Heart left ventricle (tissue), 16 donors: ENCODE results near the gene TMEM184B. TPM values are rescaled to one million over a fixed set of nuclear protein-coding genes. Genes with fewer than 3 reads are reported as not detected.
"Not testable (repeated sequence)": the region's sequence is repeated elsewhere in the genome, so short reads cannot be mapped to it uniquely, and the experiment has no call there.

ENCODE experiments used
- ATAC-seq, 4 donors: fragments of 200-7000 bp; cut with Tn5 transposase; one replicate each; pipeline ENCODE4 v1.9.1; 2020 to 2022; ENCODE audit warnings: moderate library complexity in 4 of 4, mild to moderate bottlenecking in 3 of 4, moderate number of reproducible peaks in 1 of 4
- DNase-seq, 5 donors: peaks; one replicate each; pipeline ENCODE4 v3.0.0-alpha.2; 2020
- H3K27ac ChIP-seq, 12 donors: fragments of 200-600 bp; sonication (generic) in 4 of 12; one replicate each; pipeline versions ENCODE4 v1.5.0 to v1.8.0; 2016 to 2022; ENCODE audit warnings: mild to moderate bottlenecking in 2 of 12
- H3K27me3 ChIP-seq, 9 donors: fragments of 200-600 bp; sonication (generic) in 2 of 9; one replicate each; pipeline versions ENCODE4 v1.5.1 to v1.8.0; 2016 to 2022; ENCODE audit warnings: mild to moderate bottlenecking in 3 of 9
- H3K36me3 ChIP-seq, 9 donors: fragments of 200-600 bp; sonication (generic) in 2 of 9; one replicate each; pipeline versions ENCODE4 v1.5.0 to v1.8.0; 2018 to 2022; ENCODE audit warnings: mild to moderate bottlenecking in 2 of 9
- H3K4me1 ChIP-seq, 12 donors: fragments of 200-600 bp; sonication (generic) in 4 of 12; one replicate each; pipeline versions ENCODE4 v1.5.0 to v1.8.0; 2016 to 2022; ENCODE audit warnings: mild to moderate bottlenecking in 3 of 12
- H3K4me3 ChIP-seq, 12 donors: fragments of 200-600 bp; sonication (generic) in 4 of 12; one replicate each; pipeline versions ENCODE4 v1.5.0 to v1.8.0; 2017 to 2022; ENCODE audit warnings: mild to moderate bottlenecking in 9 of 12, moderate library complexity in 4 of 12
- H3K9me3 ChIP-seq, 12 donors: fragments of 200-600 bp; sonication (generic) in 4 of 12; one replicate each; pipeline versions ENCODE4 v1.5.0 to v1.8.0; 2016 to 2022; ENCODE audit warnings: mild to moderate bottlenecking in 1 of 12
- POLR2A ChIP-seq, 2 donors: fragments of 450-650 bp; IDR thresholded peaks; one replicate each; pipeline ENCODE4 v1.6.1; 2017; ENCODE audit warnings: antibody characterized with exemption in 2 of 2, mild to moderate bottlenecking in 2 of 2, moderate library complexity in 2 of 2
- WGBS, 4 donors: extraction: QIAGEN DNeasy Blood & Tissue Kit in 2 of 4; methylation state at CpG; one replicate each; pipeline versions ENCODE4 v1.1.5 to v1.1.7; 2013 to 2018; 5-methylcytosine and 5-hydroxymethylcytosine counted together
- intact Hi-C, 10 donors: fragments of 100-400 bp; cut with DNase I; formaldehyde crosslinking; loops; one replicate each; pipeline versions ENCODE4 v1.11.1 to v1.14.2; 2022
- polyA plus RNA-seq, 2 donors: library from polyadenylated mRNA; stranded (reverse); fragments of 200-250 nt; gene quantifications; one replicate each; pipeline ENCODE4 v1.2.3, GENCODE V29; 2013
- total RNA-seq, 9 donors: library from RNA; depleted of rRNA in 2 of 9; stranded (reverse); fragments of >200 nt in 2 of 9; fragmentation: NEBNext Ultra II Directional in 3 of 9; extraction: Animal tissue kit (Norgen Biotek cat#: 25700) in 3 of 9; gene quantifications; one replicate each; pipeline versions ENCODE4 v1.1.0 to v1.2.4, GENCODE V29; 2016 to 2023
- TF ChIP-seq, protein P1 (sequence below), 12 donors: fragments of 200-600 bp; sonication (generic) in 4 of 12; IDR thresholded peaks; one replicate each; pipeline versions ENCODE4 v1.5.0 to v1.8.0; 2018 to 2022; ENCODE audit warnings: antibody characterized with exemption in 12 of 12, mild to moderate bottlenecking in 5 of 12
- donor health status: ischemic (EF 13 %, LVEDD 7.1; RV severe dilation, severe dysfunction).
- donor health status: healthy with polysubstance abuse.
- donor health status: DM: no; HTN: yes; CAD: no.
- donor health status: DM: no; HTN: no; CAD: no.
- donor health status: ischemic (EF 25% LVEDD 6.9; RV normal size, moderate dysfunction).
- donor health status: ischemic (EF 25% LVEDD 5.7; RV mildly dilated, moderate dysfunction).
- donor health status: healthy.
- donor health status: DM: yes; HTN: yes; CAD: no.
- donor health status: ischemic (EF 35%, LVEDD 5.7; RV mildly dilated, moderate dysfunction).
- donor health status: nonischemic (EF 11% LVEDD 7.7; RV severe dilation, severe dysfunction).
- donor health status: DM: yes; HTN: yes; CAD: no.
- donor health status: PGD.
- donor health status: ischemic (EF 29% LVEDD 5.4; RV normal size, mild dysfunction).
- donor health status: nonischemic (EF 23%, LVEDD 6.1; RV moderate dilation, normal function).

TMEM184B gene
- total and polyA plus RNA-seq, 11 donors: 19.5 to 103 (median 47.0) TPM

DNA sequence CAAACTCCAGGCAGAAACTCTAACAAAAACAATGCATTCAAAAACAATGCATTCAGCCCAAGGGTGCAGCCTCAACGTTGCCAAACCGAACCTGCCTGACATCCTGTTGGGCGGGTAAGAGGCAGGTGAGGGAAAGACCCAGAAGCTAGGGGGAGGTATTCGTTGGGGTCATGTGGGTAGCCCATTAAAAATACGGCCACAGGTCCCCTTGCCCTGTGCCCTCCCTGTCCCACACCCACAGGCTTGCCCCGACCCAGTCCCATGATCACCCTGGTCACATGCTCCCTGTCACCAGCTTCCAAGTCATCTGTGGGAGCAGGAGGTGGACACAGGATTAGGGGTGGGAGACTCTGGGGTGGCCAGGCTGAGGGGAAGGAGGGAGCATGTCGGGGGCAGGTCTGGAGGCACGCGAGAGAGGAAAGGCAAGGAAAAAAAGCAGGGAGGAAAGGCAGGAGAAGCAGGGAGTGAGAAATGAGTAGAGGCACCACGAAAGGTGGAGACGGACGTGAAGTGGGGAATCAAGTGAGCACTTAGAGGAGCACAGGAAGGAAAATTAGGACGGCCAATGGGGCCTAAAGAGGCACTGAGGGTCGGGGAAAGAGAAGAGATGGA, 91.9 kb downstream of the TMEM184B start:
- intact Hi-C loops: no loop called here
- no peaks in the 10 kb centered on the region for H3K9me3 ChIP-seq
- peak overlapping the region; percentile 75 to 98 (median 90) for H3K27ac ChIP-seq
- no peaks in the 10 kb centered on the region for H3K27me3 ChIP-seq
- H3K4me1 ChIP-seq: peaks cover 3 to 61% (median 27%) of the 10 kb centered on the region in 12 donors
- WGBS, 4 donors: 10 to 16% (median 13%) methylated on average over 14 of the region's 14 CpGs
- TF ChIP-seq, protein P1, sequence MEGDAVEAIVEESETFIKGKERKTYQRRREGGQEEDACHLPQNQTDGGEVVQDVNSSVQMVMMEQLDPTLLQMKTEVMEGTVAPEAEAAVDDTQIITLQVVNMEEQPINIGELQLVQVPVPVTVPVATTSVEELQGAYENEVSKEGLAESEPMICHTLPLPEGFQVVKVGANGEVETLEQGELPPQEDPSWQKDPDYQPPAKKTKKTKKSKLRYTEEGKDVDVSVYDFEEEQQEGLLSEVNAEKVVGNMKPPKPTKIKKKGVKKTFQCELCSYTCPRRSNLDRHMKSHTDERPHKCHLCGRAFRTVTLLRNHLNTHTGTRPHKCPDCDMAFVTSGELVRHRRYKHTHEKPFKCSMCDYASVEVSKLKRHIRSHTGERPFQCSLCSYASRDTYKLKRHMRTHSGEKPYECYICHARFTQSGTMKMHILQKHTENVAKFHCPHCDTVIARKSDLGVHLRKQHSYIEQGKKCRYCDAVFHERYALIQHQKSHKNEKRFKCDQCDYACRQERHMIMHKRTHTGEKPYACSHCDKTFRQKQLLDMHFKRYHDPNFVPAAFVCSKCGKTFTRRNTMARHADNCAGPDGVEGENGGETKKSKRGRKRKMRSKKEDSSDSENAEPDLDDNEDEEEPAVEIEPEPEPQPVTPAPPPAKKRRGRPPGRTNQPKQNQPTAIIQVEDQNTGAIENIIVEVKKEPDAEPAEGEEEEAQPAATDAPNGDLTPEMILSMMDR (IDR thresholded peaks at IDR 0.05): no peak
- peak in 1 of 2 donors; percentile 9 for TF ChIP-seq POLR2A (IDR thresholded peaks at IDR 0.05)
- no peaks in the 10 kb centered on the region for H3K36me3 ChIP-seq
- DNase-seq (peak in 4 of 5 donors; percentile 54 to 64 (median 58)), ATAC-seq (peak in 3 of 4 donors; percentile 6 to 44 (median 10))
- H3K4me3 ChIP-seq: peak overlapping the region; percentile 48 to 79 (median 64)

DNA sequence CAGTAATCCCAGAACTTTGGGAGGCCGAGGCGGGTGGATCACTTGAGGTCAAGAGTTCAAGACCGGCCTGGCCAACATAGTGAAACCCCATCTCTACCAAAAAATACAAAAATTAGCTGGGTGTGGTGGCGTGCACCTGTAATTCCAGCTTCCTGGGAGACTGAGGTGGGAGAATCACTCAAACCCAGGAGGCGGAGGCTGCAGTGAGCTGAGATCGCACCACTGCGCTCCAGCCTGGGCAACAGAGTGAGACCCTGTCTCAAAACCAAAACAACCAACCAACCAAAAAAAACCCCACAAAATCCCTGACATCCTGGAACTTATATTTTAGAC, 94.2 kb downstream of the TMEM184B start:
- 94 to 98% (median 97%) methylated on average over 7 of the region's 7 CpGs for WGBS, 4 donors
- peaks cover 6 to 77% (median 37%) of the 10 kb centered on the region in 12 donors for H3K4me1 ChIP-seq
- H3K27me3 ChIP-seq, H3K9me3 ChIP-seq, DNase-seq, H3K36me3 ChIP-seq, ATAC-seq, H3K4me3 ChIP-seq: not testable (repeated sequence)
- H3K27ac ChIP-seq: peak overlapping the region; percentile 45 to 98 (median 78)
- intact Hi-C loops: loop anchor here in 1 of 10 donors (5.0 kb wide), 1 partner anchor 139 kb away; the partner anchor contains the start of gene CSNK1E

DNA sequence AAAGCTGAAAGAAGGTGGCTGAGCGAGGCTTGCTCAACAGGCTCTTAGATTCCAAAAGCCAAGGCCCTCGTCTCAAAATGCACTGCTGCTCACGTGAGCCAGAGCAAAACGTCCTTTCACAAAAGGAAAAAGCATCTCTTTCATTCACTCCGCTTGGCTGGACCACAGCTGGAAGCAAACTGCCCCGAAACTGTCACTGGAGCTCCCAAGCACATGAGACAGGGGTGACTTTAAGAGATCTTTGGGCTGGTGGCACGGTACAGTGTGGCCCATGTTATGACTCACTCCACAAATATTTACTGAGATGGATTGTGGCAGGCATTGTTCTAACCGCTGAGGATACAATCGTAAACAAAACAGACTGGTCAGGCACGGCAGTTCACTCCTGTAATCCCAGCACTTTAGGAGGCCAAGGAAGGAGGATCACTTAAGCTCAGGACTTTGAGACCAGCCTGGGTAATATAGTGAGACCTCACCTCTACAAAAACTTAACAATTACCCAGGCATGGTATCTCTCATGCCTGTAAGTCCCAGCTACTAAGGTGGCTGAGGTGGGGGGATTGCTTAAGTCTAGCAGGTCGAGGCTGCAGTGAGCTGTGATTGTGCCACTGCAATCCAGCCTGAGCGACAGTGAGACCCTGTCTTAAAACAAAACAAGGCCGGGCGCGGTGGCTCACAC, 94.7 kb downstream of the TMEM184B start:
- peak in 1 of 5 donors; percentile 56 for DNase-seq

DNA sequence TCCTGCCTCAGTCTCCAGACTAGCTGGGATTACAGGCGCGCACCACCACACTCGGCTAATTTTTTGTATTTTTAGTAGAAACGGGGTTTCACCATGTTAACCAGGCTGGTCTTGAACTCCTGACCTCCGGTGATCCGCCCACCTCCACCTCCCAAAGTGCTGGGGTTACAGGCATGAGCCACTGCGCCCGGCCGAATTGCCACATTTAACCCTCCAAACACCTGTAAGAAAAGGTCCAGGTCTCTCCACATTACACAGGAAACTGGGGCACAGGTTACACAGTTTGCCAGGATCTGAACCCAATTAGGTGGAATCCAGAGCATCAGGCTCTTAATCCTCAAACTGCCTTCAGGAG, 95.3 kb downstream of the TMEM184B start:
- intact Hi-C loops: loop anchor here in 1 of 10 donors (5.0 kb wide), 1 partner anchor 140 kb away; the partner anchor contains the start of gene CSNK1E
- H3K36me3 ChIP-seq, H3K9me3 ChIP-seq, DNase-seq, H3K27me3 ChIP-seq, H3K4me3 ChIP-seq, ATAC-seq: not testable (repeated sequence)
- Histone ChIP-seq H3K27ac (peak overlapping the region; percentile 28 to 98 (median 78)), H3K4me1 (peaks cover 6 to 85% (median 47%) of the 10 kb centered on the region in 12 donors)
- 85 to 94% (median 90%) methylated on average over 9 of the region's 9 CpGs for WGBS, 4 donors

More for the DNA sequence above, 94.7 kb downstream of the TMEM184B start:
- WGBS, 4 donors: 51 to 56% (median 53%) methylated on average over 14 to 15 of the region's 15 CpGs
- intact Hi-C loops: loop anchor here in 1 of 10 donors (5.0 kb wide), 1 partner anchor 139 kb away; the partner anchor contains the start of gene CSNK1E
- TF ChIP-seq, protein P1 (IDR thresholded peaks at IDR 0.05): no peak
- no peak for TF ChIP-seq POLR2A (IDR thresholded peaks at IDR 0.05)
- Histone ChIP-seq H3K4me3 (no peak overlapping the region), H3K27me3 (no peaks in the 10 kb centered on the region), H3K27ac (peak overlapping the region; percentile 45 to 98 (median 78)), H3K36me3 (no peaks in the 10 kb centered on the region), H3K4me1 (peaks cover 6 to 82% (median 42%) of the 10 kb centered on the region in 12 donors), H3K9me3 (no peaks in the 10 kb centered on the region)
- ATAC-seq: peak; percentile 30 to 40 (median 36)

DNA sequence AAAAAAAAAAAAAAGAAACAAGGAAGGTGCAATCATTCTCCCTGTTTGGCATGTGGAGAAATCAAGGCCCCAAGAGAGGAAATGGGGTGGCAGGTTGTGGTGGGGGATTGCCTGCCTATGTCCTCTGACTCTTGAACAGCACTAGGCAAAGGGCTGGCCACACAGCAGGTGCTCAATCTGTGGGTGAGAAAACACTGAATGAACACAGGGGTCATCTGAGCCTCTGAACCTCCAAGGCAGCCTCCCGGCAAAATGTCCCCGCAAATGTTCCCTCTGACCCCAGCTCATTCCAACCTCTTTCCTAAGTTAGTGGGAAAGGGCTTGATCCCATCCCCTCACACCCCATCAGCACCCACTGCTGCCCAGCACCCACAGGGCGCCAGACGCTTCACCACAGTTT, 95.8 kb downstream of the TMEM184B start:
- intact Hi-C loops: loop anchor here in 1 of 10 donors (5.0 kb wide), 1 partner anchor 140 kb away; the partner anchor contains the start of gene CSNK1E
- H3K27ac ChIP-seq: peak overlapping the region in 11 of 12 donors; percentile 39 to 98 (median 81)
- DNase-seq (no peak), ATAC-seq (no peak)
- no peak overlapping the region for H3K4me3 ChIP-seq
- TF ChIP-seq, protein P1 (IDR thresholded peaks at IDR 0.05): no peak
- TF ChIP-seq POLR2A (IDR thresholded peaks at IDR 0.05): no peak
- 92 to 97% (median 96%) methylated on average over 4 of the region's 4 CpGs for WGBS, 4 donors
- peaks cover 6 to 85% (median 52%) of the 10 kb centered on the region in 12 donors for H3K4me1 ChIP-seq
- H3K27me3 ChIP-seq: no peaks in the 10 kb centered on the region
- no peaks in the 10 kb centered on the region for H3K9me3 ChIP-seq
- H3K36me3 ChIP-seq: no peaks in the 10 kb centered on the region
